Measurements from ENCODE around the gene BAMBI. TPM values are rescaled to one million over a fixed set of nuclear protein-coding genes. Genes with fewer than 3 reads are reported as not detected.
"Not testable (repeated sequence)": the region's sequence is repeated elsewhere in the genome, so short reads cannot be mapped to it uniquely, and the experiment has no call there.

BAMBI gene
- total and polyA plus RNA-seq, 5 donors from 2014 or later: 0.20 to 1.2 TPM; not detected in 3

- H3K27ac ChIP-seq (ENCODE audit: insufficient read depth, low read length, poor library complexity, severe bottlenecking): no peak overlapping the region
- no peak for ATAC-seq (ENCODE audit: low read depth in 2 of 2)
- H3K36me3 ChIP-seq (ENCODE audit: control insufficient read depth, insufficient read depth, low read length): no peaks in the 10 kb centered on the region
- no peak overlapping the region for H3K4me3 ChIP-seq (ENCODE audit: low read depth, low read length)
- H3K27ac Mint-ChIP-seq: no peak overlapping the region
- peaks cover 23% of the 10 kb centered on the region for H3K27me3 Mint-ChIP-seq
- peaks cover 0 to 16% (median 0%) of the 10 kb centered on the region in 7 donors for H3K9me3 Mint-ChIP-seq
- DNase-seq: no peak
- no peaks in the 10 kb centered on the region for H3K4me1 ChIP-seq (ENCODE audit: control insufficient read depth, insufficient read depth, low read length, poor library complexity, severe bottlenecking)
- no peaks in the 10 kb centered on the region for H3K4me1 Mint-ChIP-seq
- no peak overlapping the region for H3K4me3 Mint-ChIP-seq
- no peaks in the 10 kb centered on the region for H3K36me3 Mint-ChIP-seq
- peaks cover 0 to 2% of the 10 kb centered on the region in 2 experiments for H3K9me3 ChIP-seq (ENCODE audit: control insufficient read depth in 2 of 2, low read length in 2 of 2)
- no peaks in the 10 kb centered on the region for H3K27me3 ChIP-seq (ENCODE audit: control insufficient read depth, insufficient read depth, low read length)
These were observed 36.8 kb upstream of the BAMBI start for GRCh38 chr10:28640551-28640950.

DNA sequence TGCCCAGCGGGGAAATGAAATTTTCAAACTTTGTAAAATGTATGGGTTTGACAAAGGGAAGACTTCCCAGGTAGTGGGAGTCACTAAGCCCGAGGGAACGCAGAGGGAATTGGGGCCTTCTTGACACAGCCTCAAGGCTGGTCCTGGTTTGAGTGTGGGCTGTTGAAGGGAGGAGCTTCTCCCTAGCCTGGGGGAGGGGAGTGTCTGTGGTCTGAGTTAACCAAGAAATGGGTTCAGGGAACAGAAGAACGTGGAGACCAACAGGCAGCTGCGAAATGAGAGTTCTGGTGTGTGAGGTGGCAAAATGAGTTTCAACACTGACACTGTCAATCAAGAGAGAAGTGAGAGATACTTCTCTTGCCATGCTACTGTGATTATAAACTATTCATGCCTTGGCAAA is 32.7 kb upstream of the BAMBI start:
- no peak overlapping the region for H3K27ac Mint-ChIP-seq
- H3K36me3 Mint-ChIP-seq: no peaks in the 10 kb centered on the region
- H3K4me3 Mint-ChIP-seq: no peak overlapping the region
- Histone ChIP-seq H3K4me1 (ENCODE audit: control insufficient read depth, insufficient read depth, low read length, poor library complexity, severe bottlenecking) (no peaks in the 10 kb centered on the region), H3K9me3 (ENCODE audit: control insufficient read depth in 2 of 2, low read length in 2 of 2) (no peaks in the 10 kb centered on the region), H3K4me3 (ENCODE audit: low read depth, low read length) (no peak overlapping the region), H3K36me3 (ENCODE audit: control insufficient read depth, insufficient read depth, low read length) (no peaks in the 10 kb centered on the region), H3K27ac (ENCODE audit: insufficient read depth, low read length, poor library complexity, severe bottlenecking) (no peak overlapping the region), H3K27me3 (ENCODE audit: control insufficient read depth, insufficient read depth, low read length) (no peaks in the 10 kb centered on the region)
- ATAC-seq (ENCODE audit: low read depth in 2 of 2): no peak
- DNase-seq: no peak
- no peaks in the 10 kb centered on the region for H3K4me1 Mint-ChIP-seq
- H3K27me3 Mint-ChIP-seq: peaks cover 23% of the 10 kb centered on the region
- peaks cover 0 to 4% (median 0%) of the 10 kb centered on the region in 7 donors for H3K9me3 Mint-ChIP-seq

- H3K27me3 Mint-ChIP-seq: peaks cover 14% of the 10 kb centered on the region
- H3K9me3 Mint-ChIP-seq: no peaks in the 10 kb centered on the region
- Histone ChIP-seq H3K27me3 (ENCODE audit: control insufficient read depth, insufficient read depth, low read length) (no peaks in the 10 kb centered on the region), H3K36me3 (ENCODE audit: control insufficient read depth, insufficient read depth, low read length) (no peaks in the 10 kb centered on the region), H3K27ac (ENCODE audit: insufficient read depth, low read length, poor library complexity, severe bottlenecking) (no peak overlapping the region), H3K4me1 (ENCODE audit: control insufficient read depth, insufficient read depth, low read length, poor library complexity, severe bottlenecking) (no peaks in the 10 kb centered on the region), H3K4me3 (ENCODE audit: low read depth, low read length) (no peak overlapping the region), H3K9me3 (ENCODE audit: control insufficient read depth in 2 of 2, low read length in 2 of 2) (no peaks in the 10 kb centered on the region)
- DNase-seq (no peak), ATAC-seq (ENCODE audit: low read depth in 2 of 2) (no peak)
- H3K4me1 Mint-ChIP-seq: no peaks in the 10 kb centered on the region
- no peak overlapping the region for H3K4me3 Mint-ChIP-seq
- no peaks in the 10 kb centered on the region for H3K36me3 Mint-ChIP-seq
- no peak overlapping the region for H3K27ac Mint-ChIP-seq
These were observed 25.2 kb upstream of the BAMBI start for GRCh38 chr10:28652106-28652505.

DNA sequence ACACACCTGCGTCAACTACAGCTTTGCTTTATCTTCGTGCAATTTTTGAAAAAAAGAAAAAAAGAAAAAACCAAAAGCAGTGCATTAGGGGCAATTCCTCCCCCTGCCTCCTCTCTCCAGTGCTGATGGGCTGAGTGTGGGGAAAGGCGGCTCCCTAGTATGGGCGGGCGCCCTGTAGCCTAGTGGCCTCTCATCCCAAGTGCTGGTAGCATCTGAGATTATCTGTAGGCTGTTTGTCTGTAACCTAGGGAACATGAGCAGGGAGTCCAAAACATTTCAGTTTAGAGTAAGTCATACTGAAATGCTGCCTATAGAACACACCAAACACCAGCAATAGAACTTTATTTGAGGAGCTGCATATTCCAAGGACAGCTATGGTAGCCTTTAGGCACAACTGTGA is 24.6 kb upstream of the BAMBI start:
- H3K9me3 ChIP-seq (ENCODE audit: control insufficient read depth in 2 of 2, low read length in 2 of 2): no peaks in the 10 kb centered on the region
- H3K27me3 Mint-ChIP-seq: peaks cover 11% of the 10 kb centered on the region
- H3K4me1 ChIP-seq (ENCODE audit: control insufficient read depth, insufficient read depth, low read length, poor library complexity, severe bottlenecking): no peaks in the 10 kb centered on the region
- no peaks in the 10 kb centered on the region for H3K27me3 ChIP-seq (ENCODE audit: control insufficient read depth, insufficient read depth, low read length)
- H3K36me3 ChIP-seq (ENCODE audit: control insufficient read depth, insufficient read depth, low read length): no peaks in the 10 kb centered on the region
- DNase-seq: no peak
- no peaks in the 10 kb centered on the region for H3K4me1 Mint-ChIP-seq
- H3K36me3 Mint-ChIP-seq: no peaks in the 10 kb centered on the region
- no peaks in the 10 kb centered on the region for H3K9me3 Mint-ChIP-seq
- no peak overlapping the region for H3K4me3 Mint-ChIP-seq
- no peak overlapping the region for H3K4me3 ChIP-seq (ENCODE audit: low read depth, low read length)
- H3K27ac Mint-ChIP-seq: no peak overlapping the region
- H3K27ac ChIP-seq (ENCODE audit: insufficient read depth, low read length, poor library complexity, severe bottlenecking): no peak overlapping the region
- no peak for ATAC-seq (ENCODE audit: low read depth in 2 of 2)

DNA sequence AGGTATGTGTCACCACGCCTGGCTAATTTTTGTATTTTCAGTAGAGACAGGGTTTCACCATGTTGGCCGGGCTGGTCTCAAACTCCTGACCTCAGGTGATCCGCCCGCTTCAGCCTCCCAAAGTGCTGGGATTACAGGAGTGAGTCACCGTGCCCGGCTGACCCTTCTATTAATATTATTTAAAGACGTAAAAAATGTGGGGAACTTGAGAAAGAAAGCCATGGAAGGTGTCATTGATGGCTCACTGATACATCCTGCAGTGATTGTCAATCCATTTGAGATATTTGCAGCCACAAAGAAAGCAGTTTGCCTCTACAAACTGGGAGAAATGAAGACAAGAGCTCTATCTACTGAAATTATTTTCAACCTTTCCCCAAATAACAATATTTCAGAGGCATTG is 18.5 kb upstream of the BAMBI start:
- H3K27ac ChIP-seq (ENCODE audit: insufficient read depth, low read length, poor library complexity, severe bottlenecking); ATAC-seq (ENCODE audit: low read depth in 2 of 2); H3K27ac Mint-ChIP-seq; H3K4me3 Mint-ChIP-seq; H3K27me3 Mint-ChIP-seq; H3K9me3 ChIP-seq (ENCODE audit: control insufficient read depth in 2 of 2, low read length in 2 of 2); H3K4me3 ChIP-seq (ENCODE audit: low read depth, low read length); H3K9me3 Mint-ChIP-seq; DNase-seq; H3K36me3 ChIP-seq (ENCODE audit: control insufficient read depth, insufficient read depth, low read length); H3K27me3 ChIP-seq (ENCODE audit: control insufficient read depth, insufficient read depth, low read length); H3K4me1 Mint-ChIP-seq; H3K36me3 Mint-ChIP-seq; H3K4me1 ChIP-seq (ENCODE audit: control insufficient read depth, insufficient read depth, low read length, poor library complexity, severe bottlenecking): not testable (repeated sequence)

DNA sequence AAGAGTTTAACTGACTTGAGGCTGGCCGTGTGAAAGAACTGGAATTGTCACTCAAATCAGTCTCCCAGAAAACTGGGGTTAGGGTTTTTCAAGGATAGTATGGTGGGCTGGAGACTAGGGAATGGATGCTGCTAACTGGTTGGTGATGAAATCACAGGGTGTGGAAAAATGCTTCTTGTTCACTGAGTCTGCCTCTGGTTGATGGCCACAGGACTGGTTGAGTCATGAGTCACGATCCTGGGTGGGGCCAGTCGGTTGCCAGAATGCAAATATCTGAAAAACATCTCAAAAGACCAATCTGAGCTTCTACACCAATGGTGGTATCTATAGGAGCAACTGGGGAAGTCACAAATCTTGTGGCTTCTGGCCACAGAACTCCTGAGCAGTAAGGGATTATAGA is 16.3 kb upstream of the BAMBI start:
- peak overlapping the region in 1 of 3 donors; percentile 29 for H3K27ac Mint-ChIP-seq
- Histone ChIP-seq H3K9me3 (ENCODE audit: control insufficient read depth in 2 of 2, low read length in 2 of 2) (no peaks in the 10 kb centered on the region), H3K4me1 (ENCODE audit: control insufficient read depth, insufficient read depth, low read length, poor library complexity, severe bottlenecking) (no peaks in the 10 kb centered on the region), H3K4me3 (ENCODE audit: low read depth, low read length) (no peak overlapping the region), H3K36me3 (ENCODE audit: control insufficient read depth, insufficient read depth, low read length) (no peaks in the 10 kb centered on the region), H3K27me3 (ENCODE audit: control insufficient read depth, insufficient read depth, low read length) (peaks cover 5% of the 10 kb centered on the region), H3K27ac (ENCODE audit: insufficient read depth, low read length, poor library complexity, severe bottlenecking) (no peak overlapping the region)
- H3K4me3 Mint-ChIP-seq: no peak overlapping the region
- DNase-seq: no peak
- no peak for ATAC-seq (ENCODE audit: low read depth in 2 of 2)
- no peaks in the 10 kb centered on the region for H3K36me3 Mint-ChIP-seq
- H3K4me1 Mint-ChIP-seq: no peaks in the 10 kb centered on the region
- no peaks in the 10 kb centered on the region for H3K9me3 Mint-ChIP-seq
- H3K27me3 Mint-ChIP-seq: peaks cover 21% of the 10 kb centered on the region

DNA sequence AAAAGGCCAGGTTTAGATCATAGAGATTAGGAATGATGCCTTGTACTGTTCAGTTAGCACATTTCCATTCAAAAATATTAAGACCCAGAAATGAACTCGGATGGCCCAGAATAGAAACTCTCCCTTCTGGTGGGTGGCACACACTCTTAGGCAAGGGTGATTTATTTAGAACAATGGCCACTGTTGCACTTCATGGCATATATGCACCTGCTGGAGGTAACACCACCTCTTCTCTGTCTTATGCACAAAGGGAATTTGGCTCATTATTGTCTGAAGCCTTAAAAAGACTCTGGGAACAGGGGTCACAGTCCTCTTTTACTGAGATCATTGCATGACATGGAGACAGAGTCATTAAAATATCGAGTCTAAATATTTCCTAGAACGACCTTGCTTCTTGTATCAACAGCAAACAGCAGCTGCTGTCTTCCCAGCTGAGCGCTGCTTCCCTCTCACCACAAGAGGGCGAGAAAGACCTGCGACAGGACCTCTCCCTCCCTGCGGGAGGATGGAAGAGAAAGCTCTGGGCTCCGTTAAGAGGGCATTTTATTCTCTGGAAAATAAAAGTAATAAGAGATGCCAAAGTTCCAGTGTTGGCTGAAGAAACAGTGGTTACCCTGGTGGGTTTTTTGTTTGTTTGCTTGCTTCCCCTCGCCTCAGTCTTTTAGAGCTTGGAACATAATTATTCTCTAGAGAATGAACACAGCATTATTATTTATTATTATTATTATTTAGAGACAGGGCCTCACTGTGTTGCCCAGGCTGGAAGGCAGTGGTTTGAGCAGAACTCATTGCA is 13.5 kb upstream of the BAMBI start:
- Mint-ChIP-seq H3K36me3 (no peaks in the 10 kb centered on the region), H3K27ac (no peak overlapping the region), H3K4me1 (peaks cover 0 to 11% (median 6%) of the 10 kb centered on the region in 4 donors), H3K4me3 (no peak overlapping the region), H3K9me3 (no peaks in the 10 kb centered on the region), H3K27me3 (peaks cover 40% of the 10 kb centered on the region)
- Histone ChIP-seq H3K36me3 (ENCODE audit: control insufficient read depth, insufficient read depth, low read length) (no peaks in the 10 kb centered on the region), H3K4me3 (ENCODE audit: low read depth, low read length) (no peak overlapping the region), H3K9me3 (ENCODE audit: control insufficient read depth in 2 of 2, low read length in 2 of 2) (no peaks in the 10 kb centered on the region), H3K27me3 (ENCODE audit: control insufficient read depth, insufficient read depth, low read length) (peaks cover 14% of the 10 kb centered on the region), H3K27ac (ENCODE audit: insufficient read depth, low read length, poor library complexity, severe bottlenecking) (no peak overlapping the region), H3K4me1 (ENCODE audit: control insufficient read depth, insufficient read depth, low read length, poor library complexity, severe bottlenecking) (peaks cover 7% of the 10 kb centered on the region)
- DNase-seq (peak; percentile 32 to 67 (median 55)), ATAC-seq (ENCODE audit: low read depth in 2 of 2) (peak; percentile 72 to 79)

DNA sequence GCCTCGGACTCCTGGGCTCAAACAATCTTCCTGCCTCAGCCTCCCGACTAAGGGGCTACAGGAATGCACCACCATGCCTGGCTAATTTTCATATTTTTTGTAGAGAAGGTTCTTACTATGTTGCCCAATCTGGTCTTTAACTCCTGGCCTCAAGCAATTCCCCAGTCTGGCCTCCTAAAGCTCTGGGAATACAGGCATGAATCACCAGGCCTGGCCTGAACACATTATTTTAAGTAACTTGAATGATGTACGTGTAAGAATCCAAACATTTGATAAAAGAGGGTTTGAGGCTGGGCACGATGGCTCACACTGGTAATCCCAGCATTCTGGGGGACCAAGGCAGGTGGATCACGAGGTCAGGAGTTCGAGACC is 13.0 kb upstream of the BAMBI start:
- no peaks in the 10 kb centered on the region for H3K36me3 ChIP-seq (ENCODE audit: control insufficient read depth, insufficient read depth, low read length)
- DNase-seq (no peak), ATAC-seq (ENCODE audit: low read depth in 2 of 2) (no peak)
- Mint-ChIP-seq H3K27ac (no peak overlapping the region), H3K27me3 (peaks cover 46% of the 10 kb centered on the region), H3K4me3 (no peak overlapping the region), H3K4me1 (peaks cover 0 to 17% (median 12%) of the 10 kb centered on the region in 4 donors), H3K36me3 (no peaks in the 10 kb centered on the region), H3K9me3 (no peaks in the 10 kb centered on the region)
- peaks cover 17% of the 10 kb centered on the region for H3K27me3 ChIP-seq (ENCODE audit: control insufficient read depth, insufficient read depth, low read length)
- H3K27ac ChIP-seq (ENCODE audit: insufficient read depth, low read length, poor library complexity, severe bottlenecking): no peak overlapping the region
- H3K4me3 ChIP-seq (ENCODE audit: low read depth, low read length): no peak overlapping the region
- peaks cover 10% of the 10 kb centered on the region for H3K4me1 ChIP-seq (ENCODE audit: control insufficient read depth, insufficient read depth, low read length, poor library complexity, severe bottlenecking)
- no peaks in the 10 kb centered on the region for H3K9me3 ChIP-seq (ENCODE audit: control insufficient read depth in 2 of 2, low read length in 2 of 2)

Measured in CD4-positive, CD25-positive, alpha-beta regulatory T cell (primary cell).